Lower leg skin (tissue), 4 donors: ENCODE data around the gene LAMA4. TPM values are rescaled to one million over a fixed set of nuclear protein-coding genes. Genes with fewer than 3 reads are reported as not detected.

ENCODE experiments used
- DNase-seq, 2 donors: peaks; one replicate each; pipeline ENCODE4 v3.0.0-alpha.2; 2019; ENCODE audit warnings: low spot score in 2 of 2
- H3K4me3 ChIP-seq: fragments of 200-600 bp; sonication (generic); 2 replicates; pipeline ENCODE4 v1.5.1; 2017; ENCODE audit warnings: mild to moderate bottlenecking, low read depth; ENCODE audit not compliant: poor library complexity, severe bottlenecking
- CTCF ChIP-seq, 3 donors: fragments of 450-650 bp; IDR thresholded peaks; one replicate each; pipeline ENCODE4 v1.5.1; 2016; ENCODE audit warnings: antibody characterized with exemption in 3 of 3, mild to moderate bottlenecking in 3 of 3, moderate library complexity in 2 of 3
- POLR2A ChIP-seq, 2 donors: fragments of 450-650 bp; IDR thresholded peaks; one replicate each; pipeline ENCODE4 v1.6.1; 2016 to 2017; ENCODE audit warnings: antibody characterized with exemption in 2 of 2, mild to moderate bottlenecking in 1 of 2, moderate library complexity in 1 of 2
- WGBS, 2 donors: methylation state at CpG; one replicate each; pipeline ENCODE4 v1.1.5; 2018; 5-methylcytosine and 5-hydroxymethylcytosine counted together
- intact Hi-C: fragments of 100-400 bp; cut with DNase I; formaldehyde crosslinking; loops from one replicate; pipeline ENCODE4 v1.15.0; 2023; ENCODE audit warnings: low total_unique reads
- total RNA-seq, 4 donors: library from RNA; depleted of rRNA; stranded (reverse); fragments of >200 nt; gene quantifications; one replicate each; pipeline ENCODE4 v1.1.0, GENCODE V29; 2016

Gene LAMA4
- total RNA-seq, 4 donors from 2014 or later, result 11.0 to 18.7 (median 17.4) TPM

- no peak overlapping the region for H3K4me3 ChIP-seq
- TF ChIP-seq POLR2A (IDR thresholded peaks at IDR 0.05) (no peak), CTCF (IDR thresholded peaks at IDR 0.05) (no peak)
- intact Hi-C loops, result no loop called here
- DNase-seq, result no peak
- WGBS, 2 donors, result 59 to 65% methylated on average over 1 of the region's 1 CpG
These were observed 28.7 kb downstream of the LAMA4 start for GRCh38 chr6:112225691-112226090.

GRCh38 chr6:112224088-112224487 is 30.3 kb downstream of the LAMA4 start:
- WGBS, 2 donors, result 78 to 96% methylated on average over 2 of the region's 2 CpGs
- no peak for DNase-seq
- intact Hi-C loops, result no loop called here
- no peak for TF ChIP-seq POLR2A (IDR thresholded peaks at IDR 0.05)
- H3K4me3 ChIP-seq, result no peak overlapping the region

GRCh38 chr6:112223070-112223861 is 31.1 kb downstream of the LAMA4 start:
- intact Hi-C loops, result no loop called here
- DNase-seq, result no peak
- no peak overlapping the region for H3K4me3 ChIP-seq
- TF ChIP-seq POLR2A (IDR thresholded peaks at IDR 0.05) (no peak), CTCF (IDR thresholded peaks at IDR 0.05) (no peak)
- 36 to 40% methylated on average over 3 of the region's 3 CpGs for WGBS, 2 donors

GRCh38 chr6:112221981-112222852 is 32.1 kb downstream of the LAMA4 start:
- 41 to 45% methylated on average over 6 of the region's 6 CpGs for WGBS, 2 donors
- intact Hi-C loops, result no loop called here
- DNase-seq, result no peak

GRCh38 chr6:112221561-112221960 is 32.8 kb downstream of the LAMA4 start:
- intact Hi-C loops, result no loop called here
- H3K4me3 ChIP-seq, result no peak overlapping the region
- TF ChIP-seq POLR2A (IDR thresholded peaks at IDR 0.05), result no peak
- TF ChIP-seq CTCF (IDR thresholded peaks at IDR 0.05), result no peak
- DNase-seq, result no peak

More at GRCh38 chr6:112221981-112222852, 32.1 kb downstream of the LAMA4 start:
- no peak for TF ChIP-seq POLR2A (IDR thresholded peaks at IDR 0.05)
- no peak for TF ChIP-seq CTCF (IDR thresholded peaks at IDR 0.05)
- H3K4me3 ChIP-seq, result no peak overlapping the region

- DNase-seq, result peak in 1 of 2 donors; percentile 87
- H3K4me3 ChIP-seq, result no peak overlapping the region
- TF ChIP-seq POLR2A (IDR thresholded peaks at IDR 0.05) (no peak), CTCF (IDR thresholded peaks at IDR 0.05) (no peak)
- 17 to 25% methylated on average over 5 of the region's 5 CpGs for WGBS, 2 donors
- intact Hi-C loops, result no loop called here
These were observed 35.8 kb downstream of the LAMA4 start for GRCh38 chr6:112218563-112218962.
